Lung (tissue), 12 donors: ENCODE data around the gene ARHGEF1. TPM values are rescaled to one million over a fixed set of nuclear protein-coding genes. Genes with fewer than 3 reads are reported as not detected.

Experiments used
- ATAC-seq: fragments of 200-7000 bp; cut with Tn5 transposase; one replicate; pipeline ENCODE4 v1.9.1; 2020; ENCODE audit warnings: moderate number of reproducible peaks; ENCODE audit not compliant: insufficient read depth, low FRiP score
- DNase-seq, 3 donors: peaks; one replicate each; pipeline ENCODE4 v3.0.0-alpha.2; 2013 to 2017
- H3K27ac ChIP-seq, 2 donors: one replicate each; pipeline ENCODE4 v1.5.1; 2013; ENCODE audit warnings: mild to moderate bottlenecking in 2 of 2, moderate library complexity in 2 of 2, control low read depth in 1 of 2, inconsistent platforms in 1 of 2, low read depth in 1 of 2, low read length in 1 of 2
- H3K27me3 ChIP-seq, 3 donors: one replicate each; pipeline ENCODE4 v1.5.1; 2013; ENCODE audit warnings: low read length in 2 of 3; ENCODE audit not compliant: control insufficient read depth in 3 of 3, insufficient read depth in 3 of 3
- H3K36me3 ChIP-seq, 4 donors: one replicate each; pipeline ENCODE4 v1.5.1; 2013; ENCODE audit warnings: low read length in 4 of 4, mild to moderate bottlenecking in 1 of 4, moderate library complexity in 1 of 4; ENCODE audit not compliant: control insufficient read depth in 4 of 4, insufficient read depth in 4 of 4
- H3K4me1 ChIP-seq, 5 donors: one replicate each; pipeline ENCODE4 v1.5.1; 2013; ENCODE audit warnings: low read length in 5 of 5, mild to moderate bottlenecking in 2 of 5, moderate library complexity in 1 of 5; ENCODE audit not compliant: control insufficient read depth in 5 of 5, insufficient read depth in 5 of 5
- H3K4me3 ChIP-seq: one replicate; pipeline ENCODE4 v1.5.1; 2013; ENCODE audit warnings: mild to moderate bottlenecking, control low read depth, moderate library complexity
- H3K9ac ChIP-seq, 2 donors: one replicate each; pipeline ENCODE4 v1.5.1; 2013; ENCODE audit warnings: low read length in 2 of 2, control low read depth in 1 of 2; ENCODE audit not compliant: insufficient read depth in 1 of 2
- H3K9me3 ChIP-seq, 4 donors: one replicate each; pipeline ENCODE4 v1.5.1; 2013; ENCODE audit warnings: low read length in 3 of 4, mild to moderate bottlenecking in 1 of 4, moderate library complexity in 1 of 4; ENCODE audit not compliant: control insufficient read depth in 4 of 4, insufficient read depth in 3 of 4
- CTCF ChIP-seq: IDR thresholded peaks from 2 replicates; pipeline ENCODE4 v1.5.1; 2012; ENCODE audit warnings: mild to moderate bottlenecking; ENCODE audit errors: control extremely low read depth, extremely low read depth
- WGBS, 2 donors: extraction: QIAGEN DNeasy Blood & Tissue Kit; methylation state at CpG; one replicate each; pipeline ENCODE4 v1.1.7; 2013; 5-methylcytosine and 5-hydroxymethylcytosine counted together
- polyA plus RNA-seq, 2 donors: library from polyadenylated mRNA; stranded (reverse); fragments of 200-250 nt; gene quantifications; one replicate each; pipeline ENCODE4 v1.2.1, GENCODE V29; 2013
- total RNA-seq, 2 donors: library from RNA; depleted of rRNA in 1 of 2; stranded (reverse); fragments of >200 nt in 1 of 2; gene quantifications; one replicate each; pipeline ENCODE4 v1.2.1, GENCODE V29; 2014 to 2021
- donor health status: control.
- donor health status: control.
- donor health status: Bipolar disorder and iron deficiency.
- donor health status: healthy.
- donor health status: DM: yes; HTN: yes; CAD: no.

The ARHGEF1 gene
- total and polyA plus RNA-seq, 4 donors: 55.4 to 231 (median 176) TPM

GRCh38 chr19:41930926-41931592 is 48.1 kb downstream of the ARHGEF1 start:
- Histone ChIP-seq H3K36me3 (no peaks in the 10 kb centered on the region), H3K9ac (no peak overlapping the region), H3K27ac (no peak overlapping the region), H3K4me1 (peaks cover 0 to 6% (median 2%) of the 10 kb centered on the region in 5 donors), H3K4me3 (no peak overlapping the region), H3K27me3 (peaks cover 0 to 86% (median 76%) of the 10 kb centered on the region in 3 donors), H3K9me3 (peaks cover 0 to 3% (median 0%) of the 10 kb centered on the region in 4 donors)
- DNase-seq: no peak
- TF ChIP-seq CTCF: no peak
- 14 to 16% methylated on average over 17 of the region's 17 CpGs for WGBS, 2 donors
- ATAC-seq: no peak

GRCh38 chr19:41932259-41932719 is 49.3 kb downstream of the ARHGEF1 start:
- Histone ChIP-seq H3K9me3 (peaks cover 0 to 3% (median 0%) of the 10 kb centered on the region in 4 donors), H3K36me3 (no peaks in the 10 kb centered on the region), H3K27me3 (peaks cover 0 to 89% (median 74%) of the 10 kb centered on the region in 3 donors), H3K4me3 (no peak overlapping the region), H3K27ac (no peak overlapping the region), H3K4me1 (peaks cover 0 to 6% (median 2%) of the 10 kb centered on the region in 5 donors), H3K9ac (no peak overlapping the region)
- DNase-seq (no peak), ATAC-seq (no peak)
- WGBS, 2 donors: 37 to 56% methylated on average over 11 of the region's 11 CpGs
- TF ChIP-seq CTCF: no peak

GRCh38 chr19:41932720-41933332 is 49.8 kb downstream of the ARHGEF1 start:
- Histone ChIP-seq H3K36me3 (no peaks in the 10 kb centered on the region), H3K9me3 (peaks cover 0 to 3% (median 0%) of the 10 kb centered on the region in 4 donors), H3K4me1 (peaks cover 0 to 6% (median 2%) of the 10 kb centered on the region in 5 donors), H3K4me3 (no peak overlapping the region), H3K27me3 (peaks cover 0 to 88% (median 77%) of the 10 kb centered on the region in 3 donors), H3K9ac (no peak overlapping the region), H3K27ac (no peak overlapping the region)
- ATAC-seq (no peak), DNase-seq (no peak)
- WGBS, 2 donors: 52 to 69% methylated on average over 29 of the region's 29 CpGs
- TF ChIP-seq CTCF: no peak
